Stimulated activated CD8-positive, alpha-beta memory T cell treated with anti-CD3 and anti-CD28 coated beads, Interleukin-7, amount 100 ng/mL, for 48 hours (primary cell): ENCODE measurements around the gene HCFC1.
"Not testable (repeated sequence)": the region's sequence is repeated elsewhere in the genome, so short reads cannot be mapped to it uniquely, and the experiment has no call there.

Experiments
- DNase-seq, 2 donors: peaks; one replicate each; pipeline ENCODE4 v3.0.0-alpha.2; 2020; ENCODE audit warnings: low read depth in 1 of 2; ENCODE audit errors: extremely low read depth in 1 of 2

Gene HCFC1

DNA sequence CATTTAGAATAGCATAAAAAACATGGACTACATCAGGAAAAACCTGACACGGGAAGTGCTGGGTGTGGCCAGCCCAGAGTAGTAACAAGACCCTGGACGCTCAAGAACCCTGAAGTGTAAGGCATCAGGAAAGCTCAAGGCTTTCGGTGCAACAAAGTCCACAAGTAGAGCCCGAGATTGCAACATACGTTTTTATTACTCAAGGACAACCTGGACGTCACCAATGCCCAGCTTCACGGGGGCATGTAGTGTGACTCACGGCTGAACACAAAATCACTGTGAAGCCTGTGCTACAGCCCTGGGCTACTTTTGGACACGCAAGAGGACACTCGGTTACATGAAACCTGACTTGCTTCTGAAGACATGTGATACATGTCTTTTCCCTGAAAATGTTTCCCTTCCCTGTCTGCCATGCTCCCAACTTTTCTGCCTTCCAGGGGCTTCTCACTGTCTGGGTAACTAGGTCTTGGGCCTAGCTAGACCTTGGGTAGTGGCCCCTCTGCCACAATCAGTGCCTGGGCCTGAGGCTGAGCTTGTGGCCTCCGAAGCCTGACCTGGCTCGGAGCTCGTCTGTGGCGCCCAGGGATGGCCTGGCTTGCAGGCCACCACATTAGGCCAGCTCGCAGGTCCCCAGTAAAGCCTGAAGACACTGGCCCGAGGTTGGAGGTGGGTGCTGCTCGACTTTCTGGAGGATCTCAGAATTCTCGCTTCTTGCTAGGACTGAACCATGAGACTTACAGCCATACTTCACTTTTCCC lies 38.9 kb upstream of the HCFC1 start:
- no peak for DNase-seq

DNA sequence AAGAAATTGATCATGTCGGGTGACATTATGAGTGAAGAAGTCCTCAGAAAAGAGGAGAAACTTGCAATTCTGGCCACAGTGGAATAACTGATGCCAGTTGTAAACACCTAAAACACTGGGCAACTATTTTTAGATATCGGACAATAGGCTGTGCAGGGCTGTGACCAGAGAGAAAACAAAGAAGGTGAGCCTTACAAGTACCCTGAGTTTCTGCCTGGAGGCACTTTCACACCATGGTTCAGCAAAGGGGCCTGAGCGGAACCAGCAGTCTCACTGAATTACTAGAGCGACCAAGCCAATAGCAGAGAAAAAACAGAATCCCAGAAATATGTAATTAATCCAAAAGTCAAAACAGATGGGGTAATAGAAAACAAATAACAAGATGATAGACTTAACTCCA lies 36.9 kb upstream of the HCFC1 start:
- no peak for DNase-seq

DNA sequence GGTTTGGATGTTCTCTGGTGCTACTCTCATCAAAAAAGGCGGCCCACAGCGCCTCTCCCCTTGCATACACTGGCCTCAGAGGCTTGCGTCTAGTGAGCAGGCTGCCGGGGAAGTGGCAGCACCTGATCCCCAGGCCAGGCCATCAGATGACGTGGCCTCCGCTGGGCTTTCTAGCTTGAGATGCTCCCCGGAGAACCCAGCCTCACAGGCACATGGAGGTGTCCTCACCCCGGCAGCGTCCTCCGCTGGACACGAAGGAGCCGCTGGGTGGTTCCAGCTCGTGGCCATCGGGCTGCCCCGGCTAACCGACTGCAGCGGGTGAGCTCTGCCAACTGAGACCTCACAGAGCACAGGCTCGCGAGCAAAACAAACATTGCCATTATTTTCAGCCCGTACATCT lies 35.3 kb upstream of the HCFC1 start:
- no peak for DNase-seq

DNA sequence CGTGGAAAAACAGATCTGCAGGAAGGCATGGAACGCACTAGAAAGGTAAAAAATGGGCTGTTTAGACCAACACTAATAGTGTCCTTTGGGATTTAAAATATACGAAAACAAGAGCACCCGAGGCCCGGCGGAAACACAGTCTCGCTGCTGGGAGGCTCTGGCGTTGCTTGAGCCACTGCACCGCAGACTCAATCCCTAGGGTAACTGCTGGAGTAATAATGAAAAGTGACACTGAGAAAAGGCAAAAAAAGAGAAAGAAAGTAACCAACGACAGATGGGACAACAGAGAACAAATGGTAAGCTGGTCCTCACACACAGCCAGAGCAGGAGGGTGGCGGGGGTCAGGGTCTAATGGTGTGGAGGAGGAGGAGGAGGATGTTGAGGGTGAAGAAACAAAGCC lies 32.7 kb upstream of the HCFC1 start:
- no peak for DNase-seq

DNA sequence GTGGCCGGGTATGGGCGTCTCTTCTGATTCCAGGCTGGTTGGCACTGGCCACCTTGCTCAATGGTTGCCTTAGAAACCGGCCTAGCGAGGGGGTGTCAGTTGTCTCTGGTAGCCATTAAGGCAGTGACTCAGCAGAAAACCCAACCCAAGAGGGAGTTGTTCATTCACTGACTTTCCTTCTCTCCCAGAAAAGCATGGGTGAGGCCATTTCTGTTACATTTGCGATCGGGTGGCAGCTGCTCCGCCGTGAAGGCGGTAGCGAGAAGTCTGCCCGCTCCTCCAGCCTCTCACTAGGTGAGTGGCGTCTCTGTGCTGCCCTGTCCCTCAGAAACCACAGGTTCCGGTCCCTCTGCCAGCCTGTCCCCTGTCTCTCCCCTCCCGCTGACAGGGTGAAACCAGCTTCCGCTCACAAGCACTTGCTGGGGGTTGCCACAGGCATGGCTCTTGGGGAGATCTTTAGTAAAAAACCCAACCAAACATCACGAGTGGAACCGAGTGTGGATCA lies 30.6 kb upstream of the HCFC1 start:
- DNase-seq, result no peak

DNA sequence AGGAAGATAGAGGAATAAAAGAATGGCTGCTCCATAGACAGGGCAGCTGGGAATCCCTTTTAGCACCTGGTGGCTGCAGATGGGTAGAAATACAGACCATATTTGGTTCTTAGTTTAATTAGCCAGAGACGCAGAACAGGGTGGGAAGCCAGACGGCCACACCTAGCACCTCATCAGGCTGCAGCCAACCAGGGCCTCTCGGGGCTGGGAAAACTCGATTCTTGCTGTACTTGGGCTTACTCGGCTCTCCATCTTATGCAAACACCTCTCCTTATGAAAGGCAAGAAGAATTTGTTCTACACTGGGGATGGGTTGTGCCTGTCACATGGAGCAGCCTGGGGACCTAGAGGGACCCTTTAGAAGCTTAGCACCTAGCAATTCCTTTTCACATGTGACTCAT lies 28.4 kb upstream of the HCFC1 start:
- no peak for DNase-seq

DNA sequence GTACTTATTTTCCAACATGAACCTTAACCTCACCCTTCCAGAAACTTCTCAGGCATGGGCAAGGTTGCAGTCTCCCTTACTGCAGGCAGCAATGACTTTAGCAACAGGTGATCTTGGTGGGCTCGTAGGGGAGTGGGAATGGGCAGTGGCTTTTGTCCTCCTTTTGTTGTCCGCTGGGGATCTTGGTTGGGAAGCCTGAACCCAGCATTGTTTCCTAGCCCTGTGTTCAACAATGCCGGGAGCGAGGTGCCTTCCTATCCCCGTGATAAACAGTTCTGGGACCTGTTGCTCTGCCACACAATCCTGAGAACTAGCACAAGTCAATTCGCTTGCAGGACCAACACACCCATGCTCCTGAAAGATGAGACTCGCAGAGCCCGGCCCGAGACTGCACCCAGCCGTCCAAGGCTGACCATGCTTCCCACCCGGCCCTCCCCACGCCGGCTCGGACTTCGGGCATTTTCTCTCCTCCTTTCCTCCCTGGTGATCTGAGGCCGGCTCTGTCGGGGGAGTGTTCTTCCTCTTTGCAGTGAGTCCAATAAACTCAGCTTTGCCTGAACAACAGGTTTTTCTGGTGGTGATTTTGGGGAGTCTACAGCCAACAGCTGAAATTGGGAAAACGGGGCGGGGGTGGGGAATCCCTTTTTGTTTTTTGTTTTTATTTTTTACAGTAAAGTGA lies 27.9 kb upstream of the HCFC1 start:
- no peak for DNase-seq

DNA sequence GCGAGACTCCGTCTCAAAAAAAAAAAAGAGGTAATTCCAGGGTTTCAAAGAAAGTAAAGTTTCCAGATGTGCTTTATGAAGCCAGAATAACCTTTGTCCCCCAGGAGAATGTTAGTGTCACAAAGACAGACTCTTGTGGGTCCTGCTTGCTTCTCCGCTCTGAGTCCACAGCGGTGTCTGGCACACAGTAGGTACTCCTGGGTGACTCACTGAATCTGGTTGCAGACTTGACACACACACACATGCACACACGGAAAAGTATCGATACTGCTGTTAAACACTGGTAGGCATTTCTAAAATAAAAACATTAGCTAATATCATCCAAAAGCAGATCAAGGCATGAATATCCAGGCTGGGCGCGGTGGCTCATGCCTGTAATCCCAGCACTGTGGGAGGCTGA lies 23.9 kb upstream of the HCFC1 start:
- DNase-seq, result no peak

DNA sequence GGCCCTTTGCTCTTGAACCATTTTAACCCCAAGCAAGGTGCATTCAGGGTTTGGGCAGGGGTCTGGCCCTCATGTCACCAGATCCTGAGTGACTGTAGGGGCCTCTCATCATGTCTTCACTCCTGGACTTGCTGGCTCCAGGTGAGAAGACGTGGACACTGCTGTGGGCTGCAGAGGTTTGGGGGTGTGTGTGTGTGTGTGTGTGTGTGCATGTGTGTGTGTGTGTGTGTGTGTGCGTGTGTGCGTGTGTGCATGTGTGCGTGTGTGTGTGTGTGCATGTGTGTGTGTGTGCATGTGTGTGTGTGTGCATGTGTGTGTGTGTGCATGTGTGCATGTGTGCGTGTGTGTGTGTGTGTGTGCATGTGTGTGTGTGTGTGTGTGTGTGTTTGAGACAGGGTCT lies 22.8 kb upstream of the HCFC1 start:
- DNase-seq, result not testable (repeated sequence)

DNA sequence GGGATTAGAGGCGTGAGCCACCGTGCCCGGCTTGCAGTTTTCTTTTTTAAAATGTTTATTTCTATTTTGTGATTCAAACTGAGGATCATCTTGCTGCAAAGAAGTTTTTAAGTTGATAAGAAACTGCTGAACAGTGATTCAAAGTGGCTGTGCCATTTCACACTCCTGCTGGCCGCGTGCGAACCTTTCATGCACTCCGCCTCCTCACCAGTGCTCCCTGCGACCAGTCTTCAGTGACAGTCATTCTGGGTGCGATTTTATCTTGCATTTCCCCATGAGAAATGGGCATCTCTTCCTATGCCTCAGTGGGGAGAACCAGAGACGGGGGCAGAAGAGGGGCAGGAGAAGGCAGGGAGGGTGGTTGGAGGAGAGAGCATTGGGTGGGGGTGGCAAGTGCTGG lies 22.4 kb upstream of the HCFC1 start:
- no peak for DNase-seq

DNA sequence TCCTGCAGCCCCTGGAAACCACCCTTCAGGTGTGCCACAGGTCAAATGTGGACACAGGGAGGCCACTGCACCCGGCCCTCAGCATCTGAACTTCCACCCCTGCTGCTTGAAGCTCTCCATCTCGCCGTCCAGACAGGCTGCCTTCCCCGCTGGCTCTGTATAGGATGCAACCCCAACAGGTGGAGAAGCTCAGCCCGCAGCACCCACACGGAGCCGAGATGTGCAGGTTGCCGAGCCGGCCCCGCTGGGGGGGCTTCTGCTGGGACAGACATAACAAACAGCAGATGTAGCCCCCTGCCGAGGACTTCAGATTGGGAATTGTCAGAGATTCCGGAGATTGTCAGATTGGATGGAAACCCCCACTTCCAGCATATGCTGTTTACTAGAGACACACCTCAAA lies 21.5 kb upstream of the HCFC1 start:
- DNase-seq, result no peak

DNA sequence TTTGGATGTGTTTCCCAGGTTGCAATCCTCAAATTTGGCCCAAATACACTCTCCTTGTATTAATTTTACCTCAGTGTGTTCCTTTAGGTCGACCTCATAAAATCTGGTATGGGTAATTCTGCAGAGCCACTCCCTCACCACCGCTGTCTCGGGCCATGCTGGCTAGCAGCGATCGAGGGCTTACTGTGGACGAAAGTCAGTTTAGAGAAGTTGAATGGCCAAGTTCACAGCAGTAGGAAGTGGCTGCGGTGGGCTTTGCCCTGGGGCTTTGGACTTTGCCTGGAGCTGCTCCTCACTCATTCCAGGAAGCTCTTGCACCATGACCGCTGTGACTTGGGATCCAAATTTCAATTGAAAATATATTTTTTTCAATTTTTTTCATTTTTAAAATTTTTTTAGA lies 20.6 kb upstream of the HCFC1 start:
- DNase-seq, result no peak

DNA sequence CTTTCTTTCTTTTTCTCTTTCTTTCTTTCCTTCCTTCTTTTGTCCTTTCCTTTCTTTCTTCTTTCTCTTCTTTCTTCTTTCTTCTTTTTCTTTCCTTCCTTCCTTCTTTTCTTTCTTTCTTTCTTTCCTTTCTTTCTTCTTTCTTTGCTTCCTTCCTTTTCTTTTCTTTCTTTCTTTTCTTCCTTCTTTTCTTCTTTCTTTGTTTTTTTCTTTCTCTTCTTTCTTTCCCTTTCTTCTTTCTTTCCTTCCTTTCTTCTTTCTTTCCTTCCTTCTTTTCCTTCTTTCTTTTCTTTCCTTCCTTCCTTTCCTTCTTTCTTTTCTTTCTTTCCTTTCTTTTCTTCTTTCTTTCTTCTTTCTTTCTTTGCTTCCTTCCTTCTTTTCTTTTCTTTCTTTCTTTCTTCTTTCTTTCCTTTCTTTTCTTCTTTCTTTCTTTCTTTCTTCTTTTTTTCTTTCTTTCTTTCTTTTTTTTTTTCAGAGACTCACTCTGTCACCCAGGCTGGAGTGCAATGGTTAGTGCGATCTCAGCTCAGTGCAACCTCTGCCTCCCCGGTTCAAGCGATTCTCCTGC lies 19.5 kb upstream of the HCFC1 start:
- no peak for DNase-seq

DNA sequence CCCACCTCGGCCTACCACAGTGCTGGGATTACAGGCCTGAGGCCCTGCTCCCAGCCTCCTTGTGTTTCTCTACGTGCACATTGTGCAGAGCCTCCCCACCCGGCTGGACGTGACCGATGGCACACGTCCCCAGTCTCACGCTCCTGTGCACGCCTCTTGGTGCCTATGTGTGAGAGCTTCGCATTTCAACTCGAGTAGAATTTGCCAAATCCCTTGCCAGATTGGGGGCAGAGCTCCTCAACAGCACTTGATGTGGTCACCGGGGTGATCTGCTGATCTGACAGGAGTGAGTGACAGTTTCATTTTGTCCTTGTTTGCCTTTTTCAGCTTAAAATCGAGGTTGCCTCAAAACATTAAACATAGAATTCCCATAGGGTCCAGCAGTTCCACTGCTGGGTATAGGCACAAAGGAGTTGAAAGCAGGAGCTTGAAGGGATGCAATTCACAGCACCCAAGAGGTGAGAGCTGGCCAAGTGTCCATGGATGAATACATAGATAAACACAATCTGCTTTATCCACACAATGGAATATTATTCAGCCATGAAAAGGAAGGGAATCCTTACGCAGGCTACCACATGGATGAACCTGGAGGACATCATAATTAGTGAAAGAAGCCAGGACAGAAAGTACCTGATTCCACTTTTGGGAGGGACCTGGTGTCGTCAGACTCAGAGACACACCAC lies 18.5 kb upstream of the HCFC1 start:
- no peak for DNase-seq

DNA sequence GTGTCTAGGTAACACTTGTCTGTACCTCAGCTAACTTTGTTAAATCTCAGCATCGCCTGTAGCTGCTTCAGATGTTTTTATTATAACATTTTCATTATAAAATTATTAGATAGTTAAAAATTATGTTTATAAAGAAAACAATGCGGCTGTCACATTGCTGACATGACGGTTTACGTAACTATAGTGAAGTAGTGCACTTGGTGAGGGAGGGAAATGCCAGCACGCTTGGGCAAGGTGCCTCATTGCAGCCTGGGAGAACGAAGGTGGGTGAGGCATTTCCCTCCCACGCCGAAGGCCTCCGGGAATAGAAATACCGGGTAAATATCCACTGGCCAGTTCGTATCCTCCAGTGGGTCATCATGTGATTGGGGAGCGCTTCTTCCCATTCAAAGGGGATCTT lies 16.9 kb upstream of the HCFC1 start:
- no peak for DNase-seq

DNA sequence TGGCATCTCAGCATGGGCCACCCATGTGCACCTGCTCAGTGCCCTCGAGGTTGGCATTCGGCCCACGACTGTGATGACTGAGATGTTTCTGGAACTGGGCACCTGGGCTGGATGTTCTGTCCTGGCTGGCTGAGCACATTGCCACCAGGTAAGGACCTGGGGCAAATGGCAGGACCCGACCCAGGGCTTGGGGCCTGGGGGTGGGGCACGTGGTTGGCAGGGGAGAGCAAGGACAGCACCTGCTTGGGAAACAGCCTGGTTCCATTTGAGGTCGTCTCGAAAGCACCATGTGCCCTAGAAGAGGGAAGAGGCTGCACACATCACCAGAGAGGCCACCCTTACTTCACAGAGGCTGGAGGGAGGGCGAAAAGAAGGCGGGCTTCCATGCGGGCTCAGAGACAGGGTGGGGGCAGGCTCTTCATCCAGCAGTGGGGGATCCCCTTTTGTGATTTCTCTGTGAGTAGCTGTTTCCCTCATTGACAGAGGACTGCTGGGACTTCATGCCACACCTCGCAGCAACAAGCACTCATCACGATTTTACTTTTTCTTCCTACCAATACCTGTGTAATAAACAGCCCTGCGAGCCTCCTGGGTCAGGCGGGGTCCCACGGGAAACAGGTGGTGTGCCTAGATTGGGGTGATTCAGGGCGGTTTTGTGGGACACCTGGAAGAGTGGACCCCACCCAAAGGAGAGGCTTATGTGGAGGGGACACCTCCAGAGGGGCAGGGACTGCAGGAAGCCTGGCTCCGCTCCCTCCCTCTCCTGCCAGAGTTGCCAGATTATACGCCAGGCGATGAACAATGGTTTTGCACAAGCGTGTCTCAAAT lies 12.9 kb upstream of the HCFC1 start:
- no peak for DNase-seq

DNA sequence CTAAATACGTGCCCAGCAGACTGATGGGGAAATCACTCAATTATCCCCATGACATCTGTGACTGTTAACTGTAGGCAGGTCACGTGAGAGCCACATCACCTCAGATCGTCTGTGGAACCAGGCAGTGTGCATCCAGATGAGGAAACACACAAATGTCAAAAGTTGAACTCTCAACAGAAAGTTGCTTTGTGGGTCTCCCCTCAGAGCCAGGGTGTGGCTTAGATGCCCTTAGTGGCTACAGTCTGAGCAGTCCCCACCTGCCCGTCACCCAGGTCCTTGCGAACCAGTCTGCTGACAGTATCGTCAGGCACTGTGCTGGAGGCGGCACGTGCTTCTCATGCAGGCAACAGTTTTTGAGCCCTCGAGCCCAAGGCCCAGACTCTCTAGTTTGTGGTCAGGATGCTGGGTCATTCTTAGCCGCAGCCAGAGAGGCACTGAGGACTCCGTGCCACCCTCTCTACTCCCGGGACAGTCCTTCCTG lies 11.7 kb upstream of the HCFC1 start:
- DNase-seq, result no peak

DNA sequence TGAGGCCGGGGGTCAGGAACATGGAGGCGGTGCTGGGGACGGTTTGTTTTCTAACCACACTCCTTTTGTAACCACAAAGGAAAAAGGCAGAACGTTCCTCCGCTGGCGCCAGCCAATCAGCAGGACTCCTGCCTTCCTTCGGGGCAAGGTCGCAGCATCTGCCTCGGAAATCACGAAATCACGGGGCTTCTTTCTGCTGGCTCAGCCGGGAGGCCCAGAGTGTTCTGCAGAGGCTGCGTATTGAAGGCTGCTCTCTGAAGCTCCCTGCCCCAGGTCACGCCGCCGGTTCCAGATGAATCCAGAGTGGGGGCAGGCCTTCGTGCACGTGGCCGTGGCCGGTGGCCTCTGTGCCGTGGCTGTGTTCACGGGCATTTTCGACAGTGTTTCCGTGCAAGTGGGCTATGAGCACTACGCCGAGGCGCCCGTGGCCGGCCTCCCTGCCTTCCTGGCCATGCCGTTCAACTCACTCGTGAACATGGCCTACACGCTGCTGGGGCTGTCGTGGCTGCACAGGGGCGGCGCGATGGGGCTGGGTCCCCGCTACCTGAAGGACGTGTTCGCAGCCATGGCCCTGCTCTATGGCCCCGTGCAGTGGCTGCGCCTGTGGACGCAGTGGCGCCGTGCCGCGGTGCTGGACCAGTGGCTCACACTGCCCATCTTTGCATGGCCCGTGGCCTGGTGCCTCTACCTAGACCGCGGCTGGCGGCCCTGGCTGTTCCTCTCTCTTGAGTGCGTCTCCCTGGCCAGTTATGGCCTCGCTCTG lies 10.3 kb upstream of the HCFC1 start:
- DNase-seq, result peak in 1 of 2 donors; percentile 70

DNA sequence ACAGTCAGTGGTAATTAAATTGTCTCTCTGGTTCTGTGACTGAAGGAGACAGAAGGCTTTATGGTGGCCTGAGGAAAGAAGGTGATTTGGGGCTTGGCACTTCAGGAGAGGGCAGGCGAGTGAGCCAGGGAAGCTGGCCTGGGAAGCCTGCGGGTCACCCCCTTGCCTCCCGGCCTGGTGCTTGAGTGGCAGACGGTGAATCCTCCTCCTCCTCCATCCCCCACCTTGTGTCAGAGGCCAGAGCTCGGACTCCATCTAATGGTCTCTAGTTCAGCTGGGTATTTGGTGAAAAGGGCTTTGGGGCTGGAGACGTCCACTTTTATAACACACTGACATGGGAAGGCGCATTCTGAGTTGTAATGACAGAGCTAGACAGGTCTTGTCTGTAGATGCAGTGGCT lies 9.6 kb upstream of the HCFC1 start:
- no peak for DNase-seq

DNA sequence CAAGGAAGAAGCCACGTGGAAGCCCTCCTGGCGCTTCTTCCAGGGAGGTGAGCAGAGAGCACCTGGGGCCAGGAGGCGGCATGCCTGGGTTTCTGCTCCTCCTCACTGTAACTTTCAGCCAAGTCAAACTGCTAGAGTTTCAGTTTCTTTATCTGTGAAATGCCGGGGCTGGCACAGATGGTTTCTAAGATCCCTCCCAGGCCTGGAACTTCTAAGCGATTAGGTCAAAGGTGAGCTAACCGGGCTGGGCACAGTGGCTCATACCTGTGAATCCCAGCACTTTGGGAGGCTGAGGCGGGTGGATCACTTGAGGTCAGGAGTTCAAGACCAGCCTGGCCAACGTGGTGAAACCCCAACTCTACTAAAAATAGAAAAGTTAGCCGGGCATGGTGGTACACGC lies 8.8 kb upstream of the HCFC1 start:
- DNase-seq, result not testable (repeated sequence)
